Esophagus muscularis mucosa (tissue), 4 donors: ENCODE results near the gene TMUB2. TPM values are rescaled to one million over a fixed set of nuclear protein-coding genes. Genes with fewer than 3 reads are reported as not detected.
"Not testable (repeated sequence)": the region's sequence is repeated elsewhere in the genome, so short reads cannot be mapped to it uniquely, and the experiment has no call there.

ENCODE experiments used
- DNase-seq: peaks from one replicate; pipeline ENCODE4 v3.0.0-alpha.2; 2017; ENCODE audit errors: extremely low spot score
- H3K27ac ChIP-seq, 4 donors: fragments of 200-600 bp; sonication (generic); replicated peaks in 1 of 4; 1 replicate in 3 of 4; 2 replicates in 1 of 4; pipeline ENCODE4 v1.5.1; 2016 to 2019; ENCODE audit warnings: mild to moderate bottlenecking in 1 of 4
- H3K27me3 ChIP-seq, 4 donors: fragments of 200-600 bp; sonication (generic); one replicate each; pipeline versions ENCODE4 v1.5.1 to v1.6.0; 2016 to 2019
- H3K36me3 ChIP-seq, 4 donors: fragments of 200-600 bp; sonication (generic); one replicate each; pipeline ENCODE4 v1.5.1; 2016 to 2019
- H3K4me1 ChIP-seq, 4 donors: fragments of 200-600 bp; sonication (generic); one replicate each; pipeline ENCODE4 v1.5.1; 2016 to 2019
- H3K4me3 ChIP-seq, 4 donors: fragments of 200-600 bp; sonication (generic); 1 replicate in 2 of 4; 2 replicates in 2 of 4; pipeline ENCODE4 v1.5.1; 2016 to 2019; ENCODE audit warnings: mild to moderate bottlenecking in 4 of 4, moderate library complexity in 1 of 4
- H3K9me3 ChIP-seq, 4 donors: fragments of 200-600 bp; sonication (generic); 1 replicate in 3 of 4; 2 replicates in 1 of 4; pipeline ENCODE4 v1.5.1; 2016 to 2019
- EP300 ChIP-seq: sonication (generic); formaldehyde crosslinking; IDR thresholded peaks from one replicate; pipeline ENCODE4 v1.6.1; 2017; ENCODE audit warnings: antibody characterized with exemption
- POLR2A ChIP-seq: fragments of 450-650 bp; IDR thresholded peaks from one replicate; pipeline ENCODE4 v1.6.1; 2017; ENCODE audit warnings: antibody characterized with exemption, moderate library complexity, mild to moderate bottlenecking, low read depth
- POLR2AphosphoS5 ChIP-seq, 2 donors: sonication (generic); formaldehyde crosslinking; IDR thresholded peaks; one replicate each; pipeline ENCODE4 v1.6.1; 2017; ENCODE audit warnings: antibody characterized with exemption in 2 of 2
- WGBS: methylation state at CpG from one replicate; pipeline ENCODE4 v1.1.5; 2018; 5-methylcytosine and 5-hydroxymethylcytosine counted together
- intact Hi-C: fragments of 100-400 bp; cut with DNase I; formaldehyde crosslinking; loops from one replicate; pipeline ENCODE4 v1.15.1; 2023
- total RNA-seq, 4 donors: library from RNA; depleted of rRNA; stranded (reverse); fragments of >200 nt; gene quantifications; one replicate each; pipeline versions ENCODE4 v1.1.0 to v1.2.1, GENCODE V29; 2016
- TF ChIP-seq, protein P1 (sequence below), 3 experiments: fragments of 200-600 bp in 2 of 3; fragments of 450-650 bp in 1 of 3; sonication (generic) in 2 of 3; IDR thresholded peaks; one replicate each; pipeline ENCODE4 v1.5.1; 2017 to 2019; ENCODE audit warnings: antibody characterized with exemption in 3 of 3, mild to moderate bottlenecking in 2 of 3, moderate library complexity in 1 of 3

Gene TMUB2
- total RNA-seq, 4 donors from 2014 or later, result 25.3 to 50.3 (median 33.4) TPM

DNA sequence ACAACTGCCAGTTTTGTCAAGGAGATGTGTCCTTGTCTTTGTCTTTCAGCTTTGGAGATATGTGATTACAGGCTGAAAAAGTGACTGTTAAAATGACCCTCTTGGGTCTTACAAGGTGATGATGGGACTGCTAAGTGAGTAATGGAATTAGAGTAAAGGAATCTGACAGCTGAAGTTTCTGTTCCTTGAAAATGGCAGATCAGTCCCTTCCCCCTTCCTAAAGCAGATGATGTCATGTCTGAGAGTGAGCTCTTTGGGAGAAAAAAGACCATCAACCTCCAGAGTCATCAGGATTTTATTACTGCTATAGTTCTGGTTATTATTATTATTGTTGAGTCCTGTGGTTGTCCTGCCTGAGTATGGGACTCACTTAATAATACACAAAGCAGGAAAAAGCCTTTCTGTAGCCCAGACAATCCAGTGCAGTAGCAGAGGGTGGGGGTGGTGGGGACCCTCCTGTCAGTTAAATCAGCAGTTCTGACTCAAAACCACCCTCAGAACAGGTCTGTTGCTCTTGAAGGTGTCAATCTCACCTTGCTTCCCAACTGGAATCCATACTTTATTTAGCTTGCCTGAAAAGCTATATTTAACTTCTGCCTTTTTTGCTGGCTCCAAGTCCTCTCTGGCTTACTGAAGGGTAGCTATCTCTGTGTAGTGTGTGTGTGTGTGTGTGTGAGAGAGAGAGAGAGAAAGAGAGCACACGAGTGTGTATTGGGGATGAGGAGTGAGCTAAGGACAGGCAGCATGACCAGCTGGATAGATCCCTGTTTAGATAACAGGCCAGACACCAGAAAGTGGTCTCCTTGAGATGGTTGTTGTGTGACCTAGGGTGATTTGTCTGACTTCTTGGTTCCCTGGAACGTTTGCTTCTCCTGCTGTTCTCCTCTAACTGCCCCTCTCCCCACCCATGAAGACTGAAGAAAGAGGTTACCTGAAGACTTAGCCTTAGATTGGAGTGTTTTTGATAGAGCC, 40.1 kb upstream of the TMUB2 start:
- Histone ChIP-seq H3K27me3 (no peaks in the 10 kb centered on the region), H3K9me3 (no peaks in the 10 kb centered on the region), H3K4me3 (no peak overlapping the region), H3K36me3 (peaks cover 0 to 10% (median 3%) of the 10 kb centered on the region in 4 donors), H3K27ac (peak overlapping the region; percentile 70 to 81 (median 78)), H3K4me1 (peaks cover 28 to 69% (median 44%) of the 10 kb centered on the region in 4 donors)
- TF ChIP-seq POLR2A (no peak), POLR2AphosphoS5 (IDR thresholded peaks at IDR 0.05) (no peak), EP300 (no peak)
- TF ChIP-seq, protein P1, sequence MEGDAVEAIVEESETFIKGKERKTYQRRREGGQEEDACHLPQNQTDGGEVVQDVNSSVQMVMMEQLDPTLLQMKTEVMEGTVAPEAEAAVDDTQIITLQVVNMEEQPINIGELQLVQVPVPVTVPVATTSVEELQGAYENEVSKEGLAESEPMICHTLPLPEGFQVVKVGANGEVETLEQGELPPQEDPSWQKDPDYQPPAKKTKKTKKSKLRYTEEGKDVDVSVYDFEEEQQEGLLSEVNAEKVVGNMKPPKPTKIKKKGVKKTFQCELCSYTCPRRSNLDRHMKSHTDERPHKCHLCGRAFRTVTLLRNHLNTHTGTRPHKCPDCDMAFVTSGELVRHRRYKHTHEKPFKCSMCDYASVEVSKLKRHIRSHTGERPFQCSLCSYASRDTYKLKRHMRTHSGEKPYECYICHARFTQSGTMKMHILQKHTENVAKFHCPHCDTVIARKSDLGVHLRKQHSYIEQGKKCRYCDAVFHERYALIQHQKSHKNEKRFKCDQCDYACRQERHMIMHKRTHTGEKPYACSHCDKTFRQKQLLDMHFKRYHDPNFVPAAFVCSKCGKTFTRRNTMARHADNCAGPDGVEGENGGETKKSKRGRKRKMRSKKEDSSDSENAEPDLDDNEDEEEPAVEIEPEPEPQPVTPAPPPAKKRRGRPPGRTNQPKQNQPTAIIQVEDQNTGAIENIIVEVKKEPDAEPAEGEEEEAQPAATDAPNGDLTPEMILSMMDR (IDR thresholded peaks at IDR 0.05), result no peak
- 44% methylated on average over 2 of the region's 2 CpGs for WGBS
- DNase-seq, result no peak
- intact Hi-C loops, result loop anchor here (10.0 kb wide), 1 partner anchor 242 kb away; the partner anchor contains the start of gene MPP2

- H3K9me3 ChIP-seq, result no peaks in the 10 kb centered on the region
- TF ChIP-seq POLR2A, result no peak
- TF ChIP-seq POLR2AphosphoS5 (IDR thresholded peaks at IDR 0.05), result no peak
- TF ChIP-seq EP300, result no peak
- TF ChIP-seq, protein P1 (IDR thresholded peaks at IDR 0.05), result no peak
- intact Hi-C loops, result loop anchor here (10.0 kb wide), 1 partner anchor 243 kb away; the partner anchor contains the start of gene MPP2
These were observed 39.0 kb upstream of the TMUB2 start for GRCh38 chr17:44147812-44148211.

GRCh38 chr17:44149066-44149465, 37.7 kb upstream of the TMUB2 start:
- H3K4me1 ChIP-seq, result peaks cover 15 to 48% (median 24%) of the 10 kb centered on the region in 4 donors
- DNase-seq, H3K27me3 ChIP-seq, H3K27ac ChIP-seq, H3K4me3 ChIP-seq, H3K9me3 ChIP-seq: not testable (repeated sequence)
- WGBS, result 97% methylated on average over 3 of the region's 3 CpGs
- intact Hi-C loops, result loop anchor here (10.0 kb wide), 1 partner anchor 244 kb away; the partner anchor contains the start of gene MPP2
- peaks cover 0 to 13% (median 3%) of the 10 kb centered on the region in 4 donors for H3K36me3 ChIP-seq

More at GRCh38 chr17:44147812-44148211, 39.0 kb upstream of the TMUB2 start:
- Histone ChIP-seq H3K36me3 (peaks cover 0 to 10% (median 3%) of the 10 kb centered on the region in 4 donors), H3K27ac (no peak overlapping the region), H3K27me3 (no peaks in the 10 kb centered on the region), H3K4me1 (peaks cover 19 to 59% (median 34%) of the 10 kb centered on the region in 4 donors), H3K4me3 (no peak overlapping the region)
- DNase-seq, result no peak
- WGBS, result 88% methylated on average over 3 of the region's 4 CpGs

DNA sequence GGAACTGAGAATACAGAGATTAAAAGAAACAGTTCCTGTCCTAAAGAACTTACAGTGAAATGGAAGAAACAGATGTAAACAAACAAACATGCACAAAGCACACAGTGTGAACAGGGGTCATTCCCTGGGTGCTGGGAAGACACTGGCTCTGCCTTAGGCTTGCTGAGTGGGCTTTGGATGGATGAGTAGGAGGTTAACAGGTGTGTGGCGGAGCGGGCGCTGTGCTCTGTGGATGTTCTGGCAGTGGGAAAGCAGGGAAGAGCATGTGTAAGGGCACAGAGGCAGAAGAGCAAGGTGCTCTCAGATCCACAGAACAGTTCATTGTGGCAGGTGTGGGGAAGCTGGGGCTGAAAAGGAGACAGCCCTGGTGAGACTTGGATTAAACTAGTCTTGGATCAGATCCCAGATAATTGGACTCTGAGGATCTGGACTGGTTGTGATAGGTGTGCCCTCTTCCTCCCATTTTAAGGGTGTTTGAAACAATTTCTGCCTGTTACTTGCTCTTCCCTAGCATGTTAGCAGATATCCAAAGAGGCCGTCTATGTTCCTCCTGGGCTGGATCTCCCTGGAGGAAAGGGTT, 36.9 kb upstream of the TMUB2 start:
- Histone ChIP-seq H3K4me3 (no peak overlapping the region), H3K27ac (no peak overlapping the region), H3K27me3 (no peaks in the 10 kb centered on the region), H3K36me3 (peaks cover 0 to 13% (median 3%) of the 10 kb centered on the region in 4 donors), H3K4me1 (peaks cover 8 to 41% (median 21%) of the 10 kb centered on the region in 4 donors), H3K9me3 (no peaks in the 10 kb centered on the region)
- intact Hi-C loops, result loop anchor here (10.0 kb wide), 1 partner anchor 245 kb away; the partner anchor contains the start of gene MPP2
- TF ChIP-seq POLR2AphosphoS5 (IDR thresholded peaks at IDR 0.05) (no peak), EP300 (no peak), POLR2A (no peak)
- TF ChIP-seq, protein P1 (IDR thresholded peaks at IDR 0.05), result no peak
- WGBS, result 84% methylated on average over 4 of the region's 4 CpGs
- no peak for DNase-seq

- H3K4me1 ChIP-seq, result peaks cover 0 to 14% (median 1%) of the 10 kb centered on the region in 4 donors
- intact Hi-C loops, result no loop called here
- H3K4me3 ChIP-seq, result no peak overlapping the region
- WGBS, result 96% methylated on average over 4 of the region's 4 CpGs
- peaks cover 0 to 17% (median 3%) of the 10 kb centered on the region in 4 donors for H3K36me3 ChIP-seq
- DNase-seq, result no peak
- TF ChIP-seq, protein P1 (IDR thresholded peaks at IDR 0.05), result no peak
- TF ChIP-seq POLR2A (no peak), POLR2AphosphoS5 (IDR thresholded peaks at IDR 0.05) (no peak), EP300 (no peak)
- H3K27me3 ChIP-seq, result no peaks in the 10 kb centered on the region
- no peaks in the 10 kb centered on the region for H3K9me3 ChIP-seq
- no peak overlapping the region for H3K27ac ChIP-seq
These were observed 33.9 kb upstream of the TMUB2 start for GRCh38 chr17:44152875-44153274.
